H9 (cell line): ENCODE results near the gene MXD3. TPM values are rescaled to one million over a fixed set of nuclear protein-coding genes. Genes with fewer than 3 reads are reported as not detected.

Experiments used
- DNase-seq: peaks from one replicate; pipeline ENCODE4 v3.0.0-alpha.2; 2017
- H2AFZ ChIP-seq: one replicate; pipeline ENCODE4 v1.6.1; 2013; ENCODE audit warnings: mild to moderate bottlenecking, low read length, control low read depth, moderate library complexity
- H2AK5ac ChIP-seq: 2 replicates; pipeline ENCODE4 v1.6.1; 2013; ENCODE audit warnings: low read length, control low read depth, mixed read lengths; ENCODE audit not compliant: insufficient read length
- H2BK120ac ChIP-seq: one replicate; pipeline ENCODE4 v1.6.1; 2013; ENCODE audit warnings: low read depth, mild to moderate bottlenecking, low read length, control low read depth, inconsistent platforms; ENCODE audit not compliant: poor library complexity, severe bottlenecking
- H2BK12ac ChIP-seq: 2 replicates; pipeline ENCODE4 v1.6.1; 2013; ENCODE audit warnings: low read length, control low read depth, mixed read lengths, low read depth; ENCODE audit not compliant: insufficient read length
- H2BK15ac ChIP-seq: 2 replicates; pipeline ENCODE4 v1.6.1; 2013; ENCODE audit warnings: low read depth, low read length, control low read depth
- H2BK20ac ChIP-seq: one replicate; pipeline ENCODE4 v1.6.1; 2013; ENCODE audit warnings: low read depth, mild to moderate bottlenecking, low read length, control low read depth, inconsistent platforms; ENCODE audit not compliant: poor library complexity, severe bottlenecking
- H2BK5ac ChIP-seq: 2 replicates; pipeline ENCODE4 v1.6.1; 2013; ENCODE audit warnings: low read length, control low read depth, mixed read lengths; ENCODE audit not compliant: insufficient read length
- H3K14ac ChIP-seq: 2 replicates; pipeline ENCODE4 v1.6.1; 2013; ENCODE audit warnings: low read length, control low read depth; ENCODE audit not compliant: insufficient read depth
- H3K18ac ChIP-seq: 2 replicates; pipeline ENCODE4 v1.6.1; 2013; ENCODE audit warnings: low read depth, mild to moderate bottlenecking, mixed read lengths, low read length, control low read depth; ENCODE audit not compliant: insufficient read length
- H3K23ac ChIP-seq: 2 replicates; pipeline ENCODE4 v1.6.1; 2013; ENCODE audit warnings: low read length, control low read depth, mixed read lengths, low read depth; ENCODE audit not compliant: insufficient read length
- H3K23me2 ChIP-seq: 2 replicates; pipeline ENCODE4 v1.6.1; 2013; ENCODE audit warnings: low read depth, mild to moderate bottlenecking, mixed read lengths, low read length, control low read depth; ENCODE audit not compliant: insufficient read length, poor library complexity, severe bottlenecking
- H3K27ac ChIP-seq: 2 replicates; pipeline ENCODE4 v1.5.1; 2013; ENCODE audit warnings: low read length, control low read depth, mixed read lengths, low read depth; ENCODE audit not compliant: insufficient read length
- H3K27me3 ChIP-seq: 2 replicates; pipeline ENCODE4 v1.6.1; 2013; ENCODE audit warnings: low read length, control low read depth, inconsistent platforms; ENCODE audit not compliant: insufficient read depth
- H3K4ac ChIP-seq: 2 replicates; pipeline ENCODE4 v1.6.1; 2013; ENCODE audit warnings: low read depth, mild to moderate bottlenecking, control low read depth, inconsistent platforms, low read length, moderate library complexity
- H3K4me1 ChIP-seq: 2 replicates; pipeline ENCODE4 v1.6.1; 2013; ENCODE audit warnings: low read length, control low read depth, inconsistent platforms; ENCODE audit not compliant: insufficient read depth
- H3K4me2 ChIP-seq: 2 replicates; pipeline ENCODE4 v1.6.1; 2013; ENCODE audit warnings: low read length, control low read depth, mixed read lengths; ENCODE audit not compliant: insufficient read length, insufficient read depth
- H3K56ac ChIP-seq: 2 replicates; pipeline ENCODE4 v1.6.1; 2013; ENCODE audit warnings: low read depth, mild to moderate bottlenecking, mixed read lengths, low read length, control low read depth; ENCODE audit not compliant: insufficient read length
- H3K79me1 ChIP-seq: 2 replicates; pipeline ENCODE4 v1.6.1; 2013; ENCODE audit warnings: low read depth, mild to moderate bottlenecking, moderate library complexity, low read length, control low read depth, inconsistent platforms; ENCODE audit not compliant: insufficient read depth, poor library complexity, severe bottlenecking
- H3K79me2 ChIP-seq: 2 replicates; pipeline ENCODE4 v1.6.1; 2013; ENCODE audit warnings: low read length, control low read depth, inconsistent platforms; ENCODE audit not compliant: insufficient read depth
- H3K9ac ChIP-seq: 2 replicates; pipeline ENCODE4 v1.6.1; 2013; ENCODE audit warnings: low read length, control low read depth, mixed read lengths; ENCODE audit not compliant: insufficient read length; ENCODE audit errors: extremely low read depth
- H3K9me3 ChIP-seq: one replicate; pipeline ENCODE4 v1.6.1; 2013; ENCODE audit warnings: low read depth, low read length, inconsistent platforms; ENCODE audit not compliant: control insufficient read depth
- H3T11ph ChIP-seq: one replicate; pipeline ENCODE4 v1.6.1; 2013; ENCODE audit warnings: mild to moderate bottlenecking, low read length, control low read depth, inconsistent platforms
- H4K20me1 ChIP-seq: one replicate; pipeline ENCODE4 v1.6.1; 2013; ENCODE audit not compliant: control insufficient read depth, insufficient read length, insufficient read depth
- H4K5ac ChIP-seq: 2 replicates; pipeline ENCODE4 v1.6.1; 2013; ENCODE audit warnings: low read depth, mild to moderate bottlenecking, mixed read lengths, low read length, control low read depth; ENCODE audit not compliant: insufficient read length
- H4K8ac ChIP-seq: replicated peaks from 2 replicates; pipeline ENCODE4 v1.6.1; 2013; ENCODE audit warnings: low read length, control low read depth, mixed read lengths, low read depth; ENCODE audit not compliant: insufficient read length
- H4K91ac ChIP-seq: 2 replicates; pipeline ENCODE4 v1.6.1; 2013; ENCODE audit warnings: low read depth, mild to moderate bottlenecking, moderate library complexity, mixed read lengths, low read length, control low read depth; ENCODE audit not compliant: insufficient read length
- H3K27ac Mint-ChIP-seq, 3 experiments: 2 replicates in 2 of 3; 3 replicates in 1 of 3; pipeline ENCODE4 v1.8.0; 2020 to 2021; ENCODE audit warnings: mixed read lengths in 3 of 3, mild to moderate bottlenecking in 1 of 3, moderate library complexity in 1 of 3
- H3K27me3 Mint-ChIP-seq: 2 replicates; pipeline ENCODE4 v1.8.0; 2021; ENCODE audit warnings: low read depth, mild to moderate bottlenecking, moderate library complexity, mixed read lengths
- H3K36me3 Mint-ChIP-seq, 3 experiments: 2 replicates in 2 of 3; 3 replicates in 1 of 3; pipeline ENCODE4 v1.8.0; 2020 to 2021; ENCODE audit warnings: low read depth in 3 of 3, mixed read lengths in 3 of 3; ENCODE audit not compliant: insufficient read depth in 1 of 3
- H3K4me1 Mint-ChIP-seq, 2 experiments: 2 replicates each; pipeline ENCODE4 v1.8.0; 2020; ENCODE audit warnings: mixed read lengths in 2 of 2
- H3K4me3 Mint-ChIP-seq, 2 experiments: 2 replicates in 1 of 2; 3 replicates in 1 of 2; pipeline ENCODE4 v1.8.0; 2020 to 2021; ENCODE audit warnings: mild to moderate bottlenecking in 2 of 2, mixed read lengths in 2 of 2, moderate library complexity in 1 of 2
- H3K9me3 Mint-ChIP-seq, 2 experiments: 2 replicates in 1 of 2; 3 replicates in 1 of 2; pipeline ENCODE4 v1.8.0; 2020; ENCODE audit warnings: mild to moderate bottlenecking in 2 of 2, mixed read lengths in 2 of 2, moderate library complexity in 1 of 2
- WGBS: extraction: QIAGEN DNeasy Blood & Tissue Kit; methylation state at CpG from one replicate; pipeline ENCODE4 v1.1.7; 2013; ENCODE audit warnings: missing lambda C conversion rate, low lambda C conversion rate, mixed read lengths; ENCODE audit not compliant: insufficient read length; ENCODE audit errors: extremely low coverage; 5-methylcytosine and 5-hydroxymethylcytosine counted together
- total RNA-seq: library from RNA; stranded (reverse); gene quantifications from 2 replicates; pipeline ENCODE4 v1.2.1, GENCODE V29; 2021
- TF ChIP-seq, protein P1 (sequence below): fragments of 200-600 bp; sonication (generic); conservative IDR thresholded peaks from 3 replicates; pipeline ENCODE4 v1.8.0; 2021; ENCODE audit warnings: antibody characterized with exemption, mild to moderate bottlenecking

Gene MXD3
- total RNA-seq, 1 experiment from 2014 or later, result 9.8 TPM

DNA sequence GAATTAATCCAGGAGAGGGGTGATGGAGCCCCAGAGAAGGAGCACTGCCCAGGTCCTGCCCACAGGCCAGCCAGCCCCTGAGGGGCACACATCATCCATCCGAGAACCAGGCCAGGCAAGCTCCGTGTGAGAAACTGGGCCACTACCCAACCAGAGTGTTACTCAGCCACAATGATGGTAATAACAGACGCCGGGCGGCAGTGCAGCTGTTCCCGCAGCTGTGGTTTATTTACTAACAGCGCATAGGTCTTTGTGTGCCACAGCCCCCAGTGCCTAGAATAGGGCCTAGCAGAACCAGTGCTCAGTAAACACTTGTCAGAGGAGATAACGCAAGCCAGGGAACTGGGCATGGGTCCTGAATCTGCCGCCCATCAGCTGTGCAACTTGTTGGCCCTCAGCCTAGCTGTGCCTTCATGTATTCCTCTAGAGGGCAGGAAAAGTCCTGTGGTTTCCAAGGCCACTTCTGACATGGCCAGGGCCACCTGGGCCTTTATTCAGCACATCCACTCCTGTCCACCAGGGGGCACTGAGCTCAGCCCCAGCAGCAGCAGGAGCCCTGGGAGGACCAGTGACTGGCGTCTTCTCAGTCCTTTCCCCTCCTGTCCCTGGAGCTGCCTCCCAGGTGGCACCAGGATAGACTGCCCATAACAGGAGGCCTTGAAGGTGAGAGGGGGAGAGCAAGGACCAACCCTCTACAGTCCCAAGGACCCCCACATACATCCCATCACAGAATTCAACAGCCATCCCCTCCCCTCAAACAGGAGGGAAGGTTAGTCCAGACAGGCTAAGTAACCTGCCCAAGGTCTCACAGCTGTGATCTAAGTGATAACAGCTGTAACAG lies 2.1 kb downstream of the MXD3 start:
- peaks cover 14% of the 10 kb centered on the region for H3K23me2 ChIP-seq
- Mint-ChIP-seq H3K27ac (0 out of 7 replicates have a peak overlapping the region, but pooled peaks of 2 of the 3 experiments have one; percentile 53 to 55), H3K36me3 (peaks cover 22 to 30% (median 26%) of the 10 kb centered on the region in 3 experiments), H3K9me3 (no peaks in the 10 kb centered on the region), H3K27me3 (no peaks in the 10 kb centered on the region; the same call in 1 of the 2 replicates), H3K4me1 (peaks cover 22 to 25% of the 10 kb centered on the region in 2 experiments), H3K4me3 (peak overlapping the region; percentile 44 to 70; a peak in 4 of 5 replicates)
- no peak overlapping the region for H3K4ac ChIP-seq
- H2BK15ac ChIP-seq, result no peak overlapping the region
- H2BK120ac ChIP-seq, result no peak overlapping the region
- no peak overlapping the region for H3K27ac ChIP-seq
- H3K27me3 ChIP-seq, result no peaks in the 10 kb centered on the region
- H3K4me2 ChIP-seq, result no peak overlapping the region
- H4K91ac ChIP-seq, result no peak overlapping the region
- H3T11ph ChIP-seq, result no peak overlapping the region
- no peak overlapping the region for H2BK5ac ChIP-seq
- no peak overlapping the region for H2AK5ac ChIP-seq
- H3K9me3 ChIP-seq, result no peaks in the 10 kb centered on the region
- no peak overlapping the region for H2BK12ac ChIP-seq
- H4K20me1 ChIP-seq, result peaks cover 5% of the 10 kb centered on the region
- no peaks in the 10 kb centered on the region for H3K4me1 ChIP-seq
- TF ChIP-seq, protein P1, sequence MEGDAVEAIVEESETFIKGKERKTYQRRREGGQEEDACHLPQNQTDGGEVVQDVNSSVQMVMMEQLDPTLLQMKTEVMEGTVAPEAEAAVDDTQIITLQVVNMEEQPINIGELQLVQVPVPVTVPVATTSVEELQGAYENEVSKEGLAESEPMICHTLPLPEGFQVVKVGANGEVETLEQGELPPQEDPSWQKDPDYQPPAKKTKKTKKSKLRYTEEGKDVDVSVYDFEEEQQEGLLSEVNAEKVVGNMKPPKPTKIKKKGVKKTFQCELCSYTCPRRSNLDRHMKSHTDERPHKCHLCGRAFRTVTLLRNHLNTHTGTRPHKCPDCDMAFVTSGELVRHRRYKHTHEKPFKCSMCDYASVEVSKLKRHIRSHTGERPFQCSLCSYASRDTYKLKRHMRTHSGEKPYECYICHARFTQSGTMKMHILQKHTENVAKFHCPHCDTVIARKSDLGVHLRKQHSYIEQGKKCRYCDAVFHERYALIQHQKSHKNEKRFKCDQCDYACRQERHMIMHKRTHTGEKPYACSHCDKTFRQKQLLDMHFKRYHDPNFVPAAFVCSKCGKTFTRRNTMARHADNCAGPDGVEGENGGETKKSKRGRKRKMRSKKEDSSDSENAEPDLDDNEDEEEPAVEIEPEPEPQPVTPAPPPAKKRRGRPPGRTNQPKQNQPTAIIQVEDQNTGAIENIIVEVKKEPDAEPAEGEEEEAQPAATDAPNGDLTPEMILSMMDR, result peak; percentile 98
- H3K56ac ChIP-seq, result no peak overlapping the region
- no peak overlapping the region for H2BK20ac ChIP-seq
- H3K18ac ChIP-seq, result no peak overlapping the region
- peak; percentile 96 for DNase-seq
- no CpG with 5 or more reads among the region's 10 CpGs for WGBS
- H2AFZ ChIP-seq, result no peak overlapping the region
- H3K79me2 ChIP-seq, result peaks cover 2% of the 10 kb centered on the region; the same call in 1 of the 2 replicates
- no peak overlapping the region for H3K23ac ChIP-seq
- H3K9ac ChIP-seq, result no peak overlapping the region
- no peaks in the 10 kb centered on the region for H3K79me1 ChIP-seq
- H3K14ac ChIP-seq, result no peak overlapping the region
- no peak overlapping the region for H4K8ac ChIP-seq
- H4K5ac ChIP-seq, result no peak overlapping the region
